Activated CD8-positive, alpha-beta memory T cell treated with anti-CD3 and anti-CD28 coated beads for 1 hour (primary cell): Measurements from ENCODE around the gene MICOS13.

Experiments
- DNase-seq, 2 donors: peaks; one replicate each; pipeline ENCODE4 v3.0.0-alpha.2; 2020; ENCODE audit warnings: low read depth in 1 of 2; ENCODE audit errors: extremely low read depth in 1 of 2

Gene MICOS13, protein sequence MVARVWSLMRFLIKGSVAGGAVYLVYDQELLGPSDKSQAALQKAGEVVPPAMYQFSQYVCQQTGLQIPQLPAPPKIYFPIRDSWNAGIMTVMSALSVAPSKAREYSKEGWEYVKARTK

DNA sequence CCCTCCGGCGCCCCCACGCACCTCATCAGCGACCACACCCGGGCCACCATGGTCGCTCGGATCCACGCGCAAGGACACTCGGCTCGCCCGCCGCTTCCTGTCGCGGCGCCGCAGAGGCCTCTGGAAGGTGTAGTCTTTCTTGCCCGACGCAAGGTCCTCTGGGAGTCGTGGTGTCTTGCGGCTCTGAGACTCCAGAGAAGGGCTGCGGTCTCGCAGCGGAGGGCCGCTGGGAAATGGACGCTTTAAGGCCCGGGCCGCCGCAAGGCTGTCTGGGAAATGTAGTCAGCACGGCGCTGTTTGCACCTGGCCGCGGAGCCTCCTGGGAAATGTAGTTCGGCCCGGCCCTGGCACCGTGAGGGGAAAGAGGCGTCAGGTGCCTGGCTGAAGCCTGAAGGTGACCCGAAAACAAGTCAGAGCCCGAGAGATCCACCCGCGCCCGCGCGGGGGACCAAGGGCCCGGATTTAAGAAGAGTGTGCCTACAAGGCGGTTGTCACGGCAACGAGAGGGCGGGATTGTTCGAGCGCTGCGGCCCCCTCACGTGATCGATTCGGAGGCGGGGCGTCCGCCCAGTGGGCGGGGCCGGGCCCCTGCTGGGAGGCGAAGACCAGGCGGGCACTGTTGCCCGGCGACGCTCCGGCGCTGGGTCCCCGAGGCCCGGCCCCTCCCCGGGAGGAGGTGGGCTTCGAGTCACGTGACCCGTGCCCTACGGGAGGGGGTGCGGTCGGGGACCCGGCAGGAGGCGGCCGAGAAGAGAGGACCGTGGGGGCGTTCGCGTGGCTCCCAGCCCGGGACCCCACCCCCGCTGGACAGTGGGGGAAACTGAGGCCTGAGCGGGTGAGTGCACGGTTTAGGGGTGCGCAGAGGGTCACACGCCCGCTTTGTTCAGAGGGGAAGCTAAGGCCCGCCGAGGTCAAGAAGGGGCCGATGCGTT is at the start of gene MICOS13, which contains the start of gene HSD11B1L:
MICOS13 (minus strand) TSS at position 80 of the 932 bp plus-strand sequence; CDS start at position 50, 30 bp downstream.
HSD11B1L (plus strand) TSS at position 591 of the 932 bp plus-strand sequence. CDS start 3,806 bp downstream, outside the sequence.
- DNase-seq, result peak; percentile 94 to 96

DNA sequence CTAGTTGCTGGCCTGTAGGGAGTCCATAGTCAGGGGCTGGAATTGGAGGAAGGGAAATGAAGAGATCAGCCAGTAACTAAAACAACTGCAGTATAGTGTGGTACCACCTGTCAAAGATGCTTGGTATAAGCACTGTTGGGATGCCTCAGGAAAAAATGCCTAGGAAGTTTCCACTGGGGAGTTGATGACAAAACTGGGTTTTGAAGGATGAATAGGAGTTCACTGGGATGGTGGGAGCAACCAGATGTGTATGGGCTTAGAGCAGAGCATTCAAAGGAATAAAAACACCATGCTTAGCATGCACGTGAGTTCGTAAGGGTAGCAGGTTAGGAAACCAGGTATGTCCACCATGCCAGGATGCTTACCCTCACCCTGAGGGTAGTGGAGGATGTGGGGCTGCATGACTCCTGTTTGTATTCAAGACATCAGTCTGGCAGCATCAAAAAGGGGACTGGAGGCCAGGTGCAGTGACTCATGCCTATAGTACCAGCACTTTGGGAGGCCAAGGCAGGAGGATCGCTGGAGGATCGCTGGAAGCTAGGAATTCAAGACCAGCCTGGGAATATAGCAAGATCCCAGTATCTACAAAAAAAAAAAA is 47.2 kb upstream of the MICOS13 start:
- DNase-seq, result no peak

DNA sequence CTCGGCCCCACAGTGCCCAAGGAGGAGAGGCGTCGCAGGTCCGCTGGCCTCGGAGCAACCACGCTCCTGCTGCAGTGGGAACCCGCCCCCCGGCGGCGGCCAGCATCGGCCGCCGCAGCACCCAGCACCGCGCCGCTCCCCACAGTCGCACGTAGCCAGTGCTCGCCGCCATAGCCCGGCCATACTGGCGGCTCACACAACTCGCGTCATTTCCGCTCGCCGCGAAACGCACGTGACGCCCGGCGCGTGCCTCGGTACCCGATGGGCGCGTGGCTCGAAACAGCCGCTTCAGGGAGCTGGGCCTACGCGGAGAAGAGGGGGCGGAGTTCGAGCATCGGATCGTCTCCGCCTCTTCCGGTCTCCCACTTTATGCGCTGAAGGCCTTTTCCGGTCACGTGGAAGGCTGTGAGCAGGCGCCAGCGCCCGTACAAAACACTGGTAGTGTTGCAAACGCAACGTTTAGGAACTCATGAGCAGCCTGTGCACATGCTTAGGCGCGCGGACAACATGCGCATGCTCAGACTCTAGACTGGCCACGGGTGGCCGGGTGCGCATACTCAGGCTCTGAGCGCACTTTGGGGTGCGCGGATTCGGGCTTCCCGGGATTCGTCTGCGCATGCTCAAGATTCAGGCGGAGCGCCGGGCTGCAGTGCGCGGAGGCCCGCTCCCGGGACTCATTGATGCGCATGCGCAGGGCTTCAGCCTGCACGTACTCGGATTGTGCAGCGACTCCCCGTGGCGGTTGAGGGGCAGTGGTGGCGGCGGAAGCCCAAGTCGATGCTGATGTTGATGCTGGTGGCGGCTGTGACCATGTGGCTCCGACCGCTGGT is 39.9 kb upstream of the MICOS13 start, which contains the start of the genes CATSPERD and LONP1:
CATSPERD (plus strand) TSS at position 677 of the 830 bp plus-strand sequence; CDS start at position 778, 101 bp downstream.
LONP1 (minus strand) TSS at position 186 of the 830 bp plus-strand sequence; CDS start at position 172, 14 bp downstream.
- peak; percentile 96 to 97 for DNase-seq

DNA sequence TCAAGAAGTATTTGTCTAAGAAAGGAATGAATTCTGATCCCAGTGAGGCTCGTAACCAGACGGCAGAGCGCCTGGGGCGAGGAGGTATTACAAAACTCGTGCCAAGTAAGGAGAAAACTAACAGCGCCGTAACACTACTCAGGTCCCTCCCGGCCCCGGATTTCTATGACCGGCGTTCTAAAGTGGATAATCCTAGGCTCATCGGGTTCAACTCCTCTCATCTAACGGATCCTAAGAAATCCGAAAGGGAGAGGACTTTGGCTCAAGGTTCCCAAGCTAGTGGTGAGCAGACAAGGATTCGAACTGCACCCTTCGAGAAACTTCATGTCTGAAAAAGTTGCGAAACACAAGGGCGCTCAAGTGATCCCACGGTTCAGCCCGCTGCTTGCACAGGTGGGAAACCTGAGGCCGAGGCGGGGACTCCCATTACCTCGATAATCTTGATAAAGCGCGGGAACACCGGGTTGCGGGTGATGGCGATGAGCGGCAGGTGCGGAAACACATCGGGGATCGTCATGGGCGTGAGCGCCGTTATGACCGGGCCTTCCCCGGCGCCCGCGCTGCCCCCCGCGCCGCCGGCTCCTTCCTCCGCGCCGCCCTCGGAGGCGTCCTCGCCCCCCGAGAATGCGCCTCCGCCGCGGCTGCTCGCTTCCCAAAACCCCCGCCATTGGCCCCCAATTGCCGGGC is 39.1 kb upstream of the MICOS13 start:
- DNase-seq, result no peak

DNA sequence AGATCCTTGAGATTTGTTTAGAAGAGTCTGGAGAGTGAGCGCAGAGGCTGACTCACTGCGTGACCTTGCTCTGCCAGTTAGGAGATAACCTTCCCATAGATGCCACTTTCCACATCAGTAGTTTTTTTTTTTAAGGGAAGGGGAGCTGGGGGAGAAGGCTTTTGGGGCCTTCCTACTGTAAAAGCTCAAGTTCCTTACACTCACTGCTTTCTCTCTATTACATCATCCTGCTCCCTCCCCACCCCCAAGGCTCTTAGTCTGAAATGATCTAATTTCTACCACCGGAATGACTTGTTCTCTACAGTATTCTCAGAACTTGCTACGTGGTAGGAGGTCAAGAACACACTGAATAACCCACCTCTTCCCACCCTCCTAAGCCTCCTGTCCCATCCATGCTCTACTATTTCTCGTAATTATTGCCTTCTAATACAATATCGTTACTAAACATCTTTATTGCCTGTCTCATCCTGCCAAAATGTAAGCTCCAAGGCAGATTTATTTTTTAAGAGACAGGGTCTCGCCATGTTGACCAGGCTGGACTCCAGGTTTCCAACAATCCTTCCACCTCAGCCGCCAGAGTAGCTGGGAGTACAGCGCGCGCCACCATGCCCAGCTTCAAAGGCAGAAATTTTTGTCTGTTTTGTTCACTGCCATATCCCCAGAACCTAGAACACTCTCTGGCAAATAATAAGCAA is 38.4 kb upstream of the MICOS13 start:
- DNase-seq, result no peak

DNA sequence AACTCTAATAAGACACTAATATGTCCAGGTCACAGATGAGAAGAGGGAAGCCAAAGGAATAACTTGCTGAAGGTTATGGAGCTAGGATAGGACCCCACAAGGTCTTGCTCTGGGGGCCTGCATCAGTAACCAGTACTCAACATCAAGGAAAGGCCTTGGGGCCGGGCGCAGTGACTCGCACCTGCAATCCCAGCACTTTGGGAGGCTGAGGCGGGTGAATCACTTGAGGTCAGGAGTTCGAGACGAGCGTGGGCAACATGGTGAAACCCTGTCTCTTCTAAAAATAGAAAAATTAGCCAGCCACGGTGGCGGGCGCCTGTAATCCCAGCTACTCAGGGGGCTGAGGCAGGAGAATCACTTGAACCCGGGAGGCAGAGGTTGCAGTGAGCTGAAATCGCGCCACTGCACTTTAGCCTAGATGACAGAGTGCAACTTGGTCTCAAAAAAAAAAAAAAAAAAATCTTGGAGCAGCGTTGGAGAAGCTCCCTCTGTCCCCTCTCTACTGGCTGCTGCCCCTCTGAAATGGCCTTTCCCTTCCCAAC is 37.8 kb upstream of the MICOS13 start:
- DNase-seq, result no peak

DNA sequence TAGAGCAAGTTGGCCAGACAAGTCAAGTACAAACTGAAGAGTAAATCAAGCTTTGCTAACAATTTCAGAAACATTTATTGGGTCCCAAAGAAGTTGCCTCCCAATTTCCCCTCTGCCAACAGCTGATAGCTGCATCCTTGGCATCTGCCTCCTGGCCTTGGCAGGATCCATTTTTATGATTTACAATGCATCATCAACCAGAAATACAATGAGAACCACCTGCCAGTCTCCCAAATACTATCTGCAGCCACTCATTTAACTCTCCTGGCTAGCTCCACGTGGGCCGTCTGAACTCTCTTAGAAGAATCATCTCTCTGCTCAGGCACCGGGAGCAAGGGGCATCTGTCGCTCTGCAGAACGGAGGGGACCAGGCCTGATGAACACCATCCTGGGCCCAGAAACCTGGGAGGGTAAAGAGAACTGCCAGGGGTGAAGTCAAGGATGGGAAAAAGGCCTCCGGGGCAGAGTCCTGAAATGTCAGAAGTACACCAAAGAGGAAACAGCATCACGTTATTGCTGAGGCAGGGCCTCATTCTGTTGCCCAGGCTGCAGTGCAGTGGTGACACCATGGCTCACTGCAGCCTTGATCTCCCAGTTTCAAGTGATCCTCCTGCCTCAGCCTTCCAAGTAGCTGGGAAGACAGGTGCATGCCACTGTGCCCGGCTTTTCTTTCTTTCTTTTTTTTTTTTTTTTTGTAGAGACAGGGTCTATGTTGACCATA is 37.1 kb upstream of the MICOS13 start:
- DNase-seq, result no peak

DNA sequence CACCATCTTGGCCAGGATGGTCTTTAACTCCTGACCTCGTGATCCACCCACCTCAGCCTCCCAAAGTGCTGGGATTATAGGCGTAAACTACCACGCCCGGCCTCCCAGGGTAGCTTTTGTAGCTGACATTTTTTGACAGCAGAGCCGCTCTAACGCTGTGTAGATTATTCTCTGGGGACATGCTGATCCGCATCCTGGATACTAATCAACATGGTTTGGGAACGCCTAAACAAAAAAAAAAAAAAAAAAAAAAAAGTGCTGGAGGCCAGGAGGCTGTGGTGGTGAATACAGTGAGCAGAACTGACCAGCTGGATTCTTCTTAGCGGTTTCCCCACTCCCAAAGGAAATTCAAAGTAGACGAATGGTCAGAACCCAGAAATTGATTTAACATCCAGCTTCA is 34.5 kb upstream of the MICOS13 start:
- no peak for DNase-seq

DNA sequence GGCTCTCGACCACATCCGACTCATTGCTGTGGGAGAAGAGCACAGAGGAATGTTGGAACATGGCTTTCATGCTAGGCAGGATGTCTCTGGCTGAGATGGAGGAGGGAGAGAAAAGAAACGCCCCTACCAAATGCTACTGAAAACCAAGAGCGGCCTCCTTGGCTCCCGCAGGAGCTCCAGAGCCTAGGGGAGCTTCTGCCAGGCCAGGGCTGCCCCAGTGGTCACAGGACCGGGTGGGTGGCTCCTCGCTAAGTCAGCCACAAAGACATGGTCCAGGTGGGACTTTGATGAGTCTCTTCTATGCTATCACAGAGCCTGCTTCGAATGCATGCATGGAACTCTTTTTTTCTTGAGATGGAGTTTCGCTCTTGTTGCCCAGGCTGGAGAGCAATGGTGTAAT is 32.9 kb upstream of the MICOS13 start:
- no peak for DNase-seq

DNA sequence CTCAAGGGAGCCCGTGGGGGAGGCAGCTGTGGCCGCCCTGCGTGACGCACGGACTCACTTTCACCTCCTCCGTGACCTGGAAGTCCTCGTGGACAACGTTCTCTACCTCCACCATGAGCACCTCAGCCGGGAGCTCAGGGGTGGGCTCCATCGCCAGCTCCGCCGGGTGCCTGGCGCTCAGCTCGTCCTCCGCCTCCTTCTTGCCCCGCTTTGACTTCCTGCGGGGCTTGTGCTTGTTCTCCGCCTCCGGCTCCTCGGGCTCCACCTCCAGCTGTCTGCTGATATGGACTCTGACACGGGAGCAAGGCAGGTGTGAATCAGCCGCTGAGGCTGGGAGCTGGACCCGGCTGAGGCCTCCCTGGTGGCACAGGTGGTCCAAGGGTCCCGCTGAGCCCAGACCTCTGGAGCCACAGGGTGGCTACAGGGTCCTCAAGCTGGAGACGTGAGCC is 31.4 kb upstream of the MICOS13 start:
- no peak for DNase-seq

DNA sequence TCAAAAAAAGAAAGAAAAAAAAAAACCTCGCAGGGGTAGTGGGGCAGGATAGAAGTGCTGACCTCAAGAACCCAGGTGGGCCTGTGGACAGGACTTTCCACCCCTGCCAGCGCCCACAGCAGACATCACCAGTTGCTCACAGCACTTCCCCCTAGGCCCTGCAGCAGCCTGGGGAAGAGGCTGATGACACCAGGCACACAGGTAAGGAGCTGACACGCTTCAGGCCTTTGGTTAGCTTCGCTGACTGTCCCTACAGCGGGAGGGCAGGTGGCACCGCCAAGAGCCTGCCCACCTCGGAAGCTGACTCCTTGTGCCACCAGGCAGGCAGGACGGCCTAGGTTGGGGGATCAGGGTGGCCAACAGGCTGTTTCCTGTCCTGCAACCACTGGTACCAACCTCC is 30.7 kb upstream of the MICOS13 start:
- DNase-seq, result no peak

DNA sequence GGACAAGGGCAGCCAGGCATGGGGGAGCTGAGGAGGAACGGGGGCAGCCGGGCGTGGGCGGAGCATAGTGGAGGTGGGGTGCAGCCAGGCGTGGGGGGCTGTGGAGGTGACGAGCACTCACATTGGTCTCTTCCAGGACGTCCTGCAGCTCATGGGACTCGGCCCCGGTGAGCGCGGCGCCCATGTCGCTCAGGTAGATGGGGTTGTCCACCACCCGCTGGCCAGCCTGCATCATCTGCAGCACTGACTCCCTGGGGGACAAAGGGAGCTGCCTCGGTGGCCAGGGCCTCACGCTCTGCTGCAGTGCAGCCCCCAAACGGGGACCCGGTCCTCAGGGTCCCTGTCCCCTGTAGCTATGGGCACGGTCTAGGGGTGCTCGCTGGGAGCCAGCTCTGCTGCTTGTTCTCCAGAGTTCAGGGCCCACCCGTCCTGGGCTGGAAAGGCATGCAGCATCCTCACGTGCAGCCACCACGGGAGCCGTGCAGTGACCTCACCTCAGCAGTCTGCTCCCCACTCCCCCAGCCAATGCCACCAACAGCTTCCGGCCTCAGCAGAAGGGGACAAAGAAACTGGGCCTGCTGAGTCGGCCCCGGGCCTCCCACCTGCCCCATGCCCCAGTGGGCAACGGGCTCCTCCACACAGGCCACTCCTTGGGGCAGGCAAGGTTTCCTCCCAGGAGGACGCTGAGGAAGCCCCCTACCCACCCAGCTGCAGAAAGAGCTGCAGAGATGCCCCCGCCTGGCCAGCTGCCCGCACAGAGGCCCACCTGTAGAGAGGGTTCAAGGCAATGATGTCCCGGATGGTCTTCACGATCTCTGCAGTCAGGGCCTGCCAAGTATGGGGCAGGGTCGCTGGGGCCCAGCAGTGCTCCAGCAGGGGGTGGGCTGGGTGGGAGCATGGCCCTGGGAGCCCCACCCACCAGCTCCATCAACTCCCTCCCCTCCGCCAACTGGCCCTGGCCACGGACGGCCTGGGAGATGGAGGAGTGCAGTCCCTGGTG is 27.6 kb upstream of the MICOS13 start:
- no peak for DNase-seq

DNA sequence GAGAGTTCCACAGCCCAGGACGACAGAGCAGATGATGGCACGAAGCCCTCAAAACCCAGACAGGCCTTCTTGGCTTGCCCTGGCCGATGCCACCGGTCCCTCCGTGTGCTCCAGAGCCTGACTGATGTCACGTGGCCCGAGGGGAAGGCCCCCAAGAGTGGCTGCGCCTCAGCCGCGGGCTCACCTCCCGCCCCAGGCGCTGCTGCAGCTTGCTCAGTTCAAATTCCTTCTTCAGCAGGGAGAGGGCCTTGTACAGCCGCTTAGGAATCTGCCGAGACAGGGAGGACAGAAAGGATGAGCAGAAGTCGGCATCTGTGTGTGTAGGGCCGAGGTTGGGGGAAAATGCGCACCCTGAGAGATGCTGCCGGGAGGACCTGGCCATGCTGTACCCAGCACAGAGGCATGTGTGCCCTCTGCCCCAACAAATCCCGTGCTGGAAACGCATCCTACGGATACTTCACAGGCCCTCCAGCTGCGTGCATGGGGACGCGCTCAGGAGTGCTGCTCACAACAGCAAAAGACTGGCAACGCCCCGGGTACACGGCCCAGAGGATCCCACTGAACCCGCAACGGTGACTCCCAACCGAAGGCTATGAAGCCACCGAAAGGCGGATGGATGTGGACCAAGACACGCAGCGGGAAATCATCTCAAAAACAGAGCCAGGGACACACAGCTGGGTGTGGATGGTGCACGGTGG is 26.7 kb upstream of the MICOS13 start:
- no peak for DNase-seq

DNA sequence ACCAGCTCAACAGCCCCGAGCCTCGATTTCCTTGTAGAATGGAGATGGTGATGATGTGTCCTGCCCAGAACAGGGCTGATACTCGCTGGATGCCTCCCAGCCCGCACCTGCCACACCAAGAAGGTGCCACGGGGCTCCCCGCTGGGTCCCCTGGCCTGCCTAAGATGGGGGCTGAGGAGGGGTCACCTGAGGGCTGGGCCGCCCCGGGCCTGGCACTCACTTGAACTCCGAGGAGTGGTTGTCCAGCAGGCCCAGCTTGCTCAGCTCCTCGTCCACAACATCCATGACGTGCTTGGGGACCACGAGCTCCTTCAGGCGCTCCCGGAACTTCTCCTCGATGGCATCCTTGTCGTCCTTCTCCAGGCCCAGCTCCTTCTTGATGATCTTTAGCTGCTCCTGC is 25.2 kb upstream of the MICOS13 start:
- no peak for DNase-seq

DNA sequence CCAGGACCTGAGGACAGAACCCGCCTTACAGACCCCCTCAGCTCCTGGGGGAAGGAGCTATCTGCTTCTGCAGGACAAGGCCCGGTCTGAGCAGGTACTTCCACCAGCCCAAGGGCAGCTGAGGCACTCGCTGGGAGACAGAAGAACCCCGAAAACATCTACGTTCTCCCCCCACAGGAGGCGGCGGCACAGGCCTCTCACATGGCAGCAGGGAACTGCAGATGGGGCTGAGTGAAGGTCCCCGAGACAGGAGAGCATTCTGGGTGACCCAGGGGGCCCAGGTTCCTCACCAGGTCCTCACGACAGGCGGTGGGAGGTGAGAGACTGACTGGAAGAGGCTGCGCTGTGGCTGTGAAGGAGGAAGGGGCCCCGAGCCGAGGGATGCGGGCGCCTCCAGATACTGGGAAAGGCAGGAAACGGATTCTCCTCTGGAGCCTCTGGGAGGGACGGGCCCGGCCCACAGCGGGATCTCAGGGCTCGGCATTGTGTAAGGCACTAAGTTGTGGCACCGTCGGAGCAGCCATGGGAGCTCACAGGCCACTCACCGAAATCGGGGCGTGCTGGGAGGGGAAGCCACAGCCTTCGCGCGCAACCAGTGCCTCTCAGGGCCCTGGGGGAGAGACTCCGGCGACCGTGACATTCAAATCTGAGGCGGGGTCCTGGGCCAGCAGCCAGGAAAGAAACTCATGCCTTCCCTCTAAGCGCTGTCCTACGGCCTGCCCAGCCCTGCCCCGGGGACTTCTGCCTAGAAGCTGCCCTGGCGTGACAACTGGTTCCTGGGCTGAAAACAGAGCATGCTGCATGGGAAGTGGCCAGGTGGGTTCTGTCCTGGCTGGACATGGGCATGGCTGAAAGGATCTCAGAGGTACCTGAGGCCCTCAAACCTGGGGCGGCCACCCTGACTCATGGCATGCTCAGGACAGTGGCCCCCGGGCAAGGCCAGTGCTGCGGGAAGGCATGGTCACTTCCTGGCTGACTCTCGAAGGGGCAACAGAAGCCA is 23.8 kb upstream of the MICOS13 start:
- DNase-seq, result no peak
